LNCAP (cell line): ENCODE measurements around the gene SOST.

Experiments
- CTCF ChIP-seq: fragments of 450-650 bp; IDR thresholded peaks from 2 replicates; pipeline ENCODE4 v1.5.1; 2017; ENCODE audit warnings: mild to moderate bottlenecking

SOST gene

DNA sequence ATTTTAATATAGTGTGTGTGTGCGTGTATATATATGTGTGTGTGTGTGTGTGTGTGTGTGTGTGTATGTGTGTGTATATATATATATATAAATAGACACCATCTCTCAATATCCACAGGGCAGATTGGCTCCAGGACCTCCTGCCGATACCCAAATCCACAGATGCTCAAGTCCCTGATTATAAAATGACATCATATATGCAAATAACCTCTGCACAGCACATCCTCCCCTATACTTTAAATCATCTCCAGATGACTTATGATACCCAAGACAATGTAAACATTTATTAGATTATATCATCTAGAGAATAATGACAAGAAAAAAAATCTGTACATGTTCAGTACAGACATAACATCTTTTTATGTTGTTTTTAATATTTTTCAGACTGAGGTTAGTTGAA lies 12.4 kb upstream of the SOST start:
- no peak for TF ChIP-seq CTCF

DNA sequence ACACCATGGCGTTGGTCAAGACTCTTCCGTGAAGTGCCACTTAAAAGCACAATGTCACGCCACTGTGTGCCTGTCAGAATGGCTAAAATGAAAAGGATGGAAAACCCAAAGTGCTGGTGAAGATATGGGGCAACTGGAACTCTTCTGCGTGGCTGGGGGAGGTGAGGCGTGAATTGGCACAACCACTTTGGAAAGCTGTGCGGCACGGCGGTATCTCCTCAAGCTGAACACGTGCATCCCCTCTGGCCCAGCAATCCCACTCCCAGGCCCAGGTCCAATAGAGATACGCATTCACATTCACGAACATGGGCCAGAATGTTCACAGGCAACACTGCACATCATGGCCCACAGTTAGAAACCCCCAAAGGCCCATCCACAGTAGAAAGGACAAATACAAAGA lies 11.3 kb upstream of the SOST start:
- TF ChIP-seq CTCF, result no peak

- no peak for TF ChIP-seq CTCF
Measured at GRCh38 chr17:43769426-43769825, 10.8 kb upstream of the SOST start.

DNA sequence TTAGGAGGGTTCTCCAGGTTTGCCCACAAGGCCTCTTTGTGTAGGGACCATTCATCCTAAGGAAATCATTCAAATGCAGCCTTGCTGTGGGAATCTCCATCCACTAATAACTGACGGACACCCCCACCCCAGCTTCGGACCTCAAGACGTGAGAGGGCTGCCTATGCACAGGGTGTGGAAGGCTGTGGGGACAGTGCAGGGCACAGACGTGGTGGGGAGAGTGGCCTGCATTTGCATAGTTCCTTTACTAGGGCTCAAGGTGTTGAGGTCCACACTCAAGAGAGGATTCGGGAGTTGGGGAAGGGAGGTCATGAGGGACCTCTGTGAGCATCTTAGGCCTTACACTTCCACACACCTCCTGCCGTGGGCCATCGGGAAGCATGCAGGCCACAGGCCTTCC lies 10.4 kb upstream of the SOST start:
- no peak for TF ChIP-seq CTCF

DNA sequence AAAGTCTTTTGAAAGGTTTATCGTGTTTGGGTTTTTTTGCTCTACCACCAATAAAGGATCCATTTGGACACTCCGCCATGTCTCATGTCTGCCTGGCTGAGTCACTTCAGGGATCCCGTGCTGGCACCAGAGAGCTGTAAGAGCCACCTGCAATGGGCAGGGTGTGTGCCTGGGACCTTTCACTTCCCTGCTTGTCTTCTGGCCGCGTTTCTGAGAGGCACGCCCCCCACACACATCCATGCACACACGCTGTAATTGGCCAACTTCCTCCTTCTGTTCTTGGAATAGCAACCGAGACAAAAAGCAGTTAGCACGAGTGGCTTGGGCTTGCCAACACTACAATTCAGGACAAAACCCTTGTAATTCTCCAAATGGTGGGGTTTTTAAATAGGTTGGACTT lies 9.8 kb upstream of the SOST start:
- no peak for TF ChIP-seq CTCF

GRCh38 chr17:43767713-43768059 lies 9.1 kb upstream of the SOST start:
- TF ChIP-seq CTCF, result no peak

- TF ChIP-seq CTCF, result no peak
Measured at GRCh38 chr17:43767053-43767712, 8.6 kb upstream of the SOST start.

- peak; percentile 93 for TF ChIP-seq CTCF
Measured at GRCh38 chr17:43766413-43767052, 7.9 kb upstream of the SOST start.
